Activated T-cell treated with anti-CD3 and anti-CD28 coated beads for 24 hours (primary cell): ENCODE data around the gene CCDC47.
A peak's percentile ranks its signal among the peaks of the same experiment; 100 is the strongest.
"Not testable (repeated sequence)": the region's sequence is repeated elsewhere in the genome, so short reads cannot be mapped to it uniquely, and the experiment has no call there.

Experiments used
- DNase-seq: peaks from one replicate; pipeline ENCODE4 v3.0.0-alpha.2; 2020; ENCODE audit warnings: low read depth

CCDC47 gene

GRCh38 chr17:63722403-63722802 is 51.0 kb downstream of the CCDC47 start:
- DNase-seq: no peak

GRCh38 chr17:63720194-63720593 is 53.2 kb downstream of the CCDC47 start:
- DNase-seq: not testable (repeated sequence)

GRCh38 chr17:63718988-63719387 is 54.4 kb downstream of the CCDC47 start:
- DNase-seq: no peak

- DNase-seq: no peak
Measured at GRCh38 chr17:63716426-63716825, 57.0 kb downstream of the CCDC47 start.

GRCh38 chr17:63714550-63715277 is 58.7 kb downstream of the CCDC47 start:
- DNase-seq: no peak

GRCh38 chr17:63709110-63709509 is 64.3 kb downstream of the CCDC47 start:
- no peak for DNase-seq

- DNase-seq: no peak
Measured at GRCh38 chr17:63707151-63707550, 66.2 kb downstream of the CCDC47 start.

GRCh38 chr17:63706336-63707082 is 66.9 kb downstream of the CCDC47 start:
- DNase-seq: no peak

- DNase-seq: no peak
Measured at GRCh38 chr17:63705657-63706056, 67.7 kb downstream of the CCDC47 start.

GRCh38 chr17:63704836-63705235 is 68.6 kb downstream of the CCDC47 start:
- DNase-seq: no peak

- DNase-seq: no peak
Measured at GRCh38 chr17:63704259-63704576, 69.2 kb downstream of the CCDC47 start.

GRCh38 chr17:63703556-63704258 is 69.7 kb downstream of the CCDC47 start:
- no peak for DNase-seq

GRCh38 chr17:63703029-63703428 is 70.4 kb downstream of the CCDC47 start:
- no peak for DNase-seq

- no peak for DNase-seq
Measured at GRCh38 chr17:63702721-63703015, 70.7 kb downstream of the CCDC47 start.

GRCh38 chr17:63701868-63702720 is 71.3 kb downstream of the CCDC47 start:
- DNase-seq: peak; percentile 63

GRCh38 chr17:63701456-63701820 is 72.0 kb downstream of the CCDC47 start:
- DNase-seq: no peak

GRCh38 chr17:63700528-63701455 is 72.6 kb downstream of the CCDC47 start:
- DNase-seq: peak; percentile 32

- DNase-seq: peak; percentile 75
Measured at GRCh38 chr17:63699638-63700527, 73.5 kb downstream of the CCDC47 start, which contains the start of gene LIMD2. LIMD2 (minus strand) TSS chr17:63700125; CDS start chr17:63699298, 827 bp downstream.

GRCh38 chr17:63698886-63699637 is 74.3 kb downstream of the CCDC47 start:
- peak; percentile 75 for DNase-seq
